Fibroblast of the aortic adventitia (primary cell): ENCODE data around the gene CXorf65. TPM values are rescaled to one million over a fixed set of nuclear protein-coding genes. Genes with fewer than 3 reads are reported as not detected.

Source experiments
- DNase-seq: peaks from one replicate; pipeline ENCODE4 v3.0.0-alpha.2; 2010; ENCODE audit warnings: low read depth
- H3K4me3 ChIP-seq: 2 replicates; pipeline ENCODE4 v1.5.1; 2011; ENCODE audit warnings: low read depth, mild to moderate bottlenecking, control low read depth, low read length, moderate library complexity
- total RNA-seq: library from RNA; depleted of rRNA; stranded (reverse); fragments of >200 nt; gene quantifications from 2 replicates; pipeline ENCODE4 v1.2.3, GENCODE V29; 2012; ENCODE audit warnings: low replicate concordance
- TF ChIP-seq, protein P1 (sequence below): IDR thresholded peaks from 2 replicates; pipeline ENCODE4 v1.5.1; 2011; ENCODE audit warnings: mild to moderate bottlenecking, low read length, control low read depth, inconsistent platforms; ENCODE audit not compliant: insufficient read depth

Gene CXorf65
- total RNA-seq, 1 donor: not detected

GRCh38 chrX:71107762-71108360, 1.3 kb upstream of the CXorf65 start:
- DNase-seq: no peak
- TF ChIP-seq, protein P1, sequence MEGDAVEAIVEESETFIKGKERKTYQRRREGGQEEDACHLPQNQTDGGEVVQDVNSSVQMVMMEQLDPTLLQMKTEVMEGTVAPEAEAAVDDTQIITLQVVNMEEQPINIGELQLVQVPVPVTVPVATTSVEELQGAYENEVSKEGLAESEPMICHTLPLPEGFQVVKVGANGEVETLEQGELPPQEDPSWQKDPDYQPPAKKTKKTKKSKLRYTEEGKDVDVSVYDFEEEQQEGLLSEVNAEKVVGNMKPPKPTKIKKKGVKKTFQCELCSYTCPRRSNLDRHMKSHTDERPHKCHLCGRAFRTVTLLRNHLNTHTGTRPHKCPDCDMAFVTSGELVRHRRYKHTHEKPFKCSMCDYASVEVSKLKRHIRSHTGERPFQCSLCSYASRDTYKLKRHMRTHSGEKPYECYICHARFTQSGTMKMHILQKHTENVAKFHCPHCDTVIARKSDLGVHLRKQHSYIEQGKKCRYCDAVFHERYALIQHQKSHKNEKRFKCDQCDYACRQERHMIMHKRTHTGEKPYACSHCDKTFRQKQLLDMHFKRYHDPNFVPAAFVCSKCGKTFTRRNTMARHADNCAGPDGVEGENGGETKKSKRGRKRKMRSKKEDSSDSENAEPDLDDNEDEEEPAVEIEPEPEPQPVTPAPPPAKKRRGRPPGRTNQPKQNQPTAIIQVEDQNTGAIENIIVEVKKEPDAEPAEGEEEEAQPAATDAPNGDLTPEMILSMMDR: no peak
- H3K4me3 ChIP-seq: no peak overlapping the region

DNA sequence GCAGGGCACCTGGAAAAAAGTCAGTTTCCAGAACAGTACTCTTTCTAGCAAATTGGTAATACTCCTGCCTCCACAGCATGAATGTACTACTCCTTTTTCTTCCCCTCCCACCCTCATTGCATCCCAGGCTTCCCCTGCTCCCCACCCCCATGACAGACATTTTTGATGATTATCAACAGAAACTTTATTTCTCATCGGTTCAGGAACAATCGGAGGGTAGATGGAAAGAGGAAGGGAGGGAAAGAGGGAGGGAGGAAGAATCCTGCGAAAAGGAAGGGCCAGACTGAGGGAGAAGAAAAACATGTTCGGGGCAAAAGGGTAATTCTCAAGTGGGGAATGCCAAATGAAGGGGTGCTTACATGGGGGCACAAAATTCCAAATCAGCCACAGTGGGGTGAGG, 705 bp upstream of the CXorf65 start:
- TF ChIP-seq, protein P1: no peak
- DNase-seq: no peak

GRCh38 chrX:71105628-71106027, 912 bp downstream of the CXorf65 start:
- H3K4me3 ChIP-seq: no peak overlapping the region
- TF ChIP-seq, protein P1: no peak
- no peak for DNase-seq

More for the DNA sequence above, 705 bp upstream of the CXorf65 start:
- no peak overlapping the region for H3K4me3 ChIP-seq

GRCh38 chrX:71103110-71103983, 3.2 kb downstream of the CXorf65 start:
- H3K4me3 ChIP-seq: no peak overlapping the region
- DNase-seq: no peak
- TF ChIP-seq, protein P1: no peak

DNA sequence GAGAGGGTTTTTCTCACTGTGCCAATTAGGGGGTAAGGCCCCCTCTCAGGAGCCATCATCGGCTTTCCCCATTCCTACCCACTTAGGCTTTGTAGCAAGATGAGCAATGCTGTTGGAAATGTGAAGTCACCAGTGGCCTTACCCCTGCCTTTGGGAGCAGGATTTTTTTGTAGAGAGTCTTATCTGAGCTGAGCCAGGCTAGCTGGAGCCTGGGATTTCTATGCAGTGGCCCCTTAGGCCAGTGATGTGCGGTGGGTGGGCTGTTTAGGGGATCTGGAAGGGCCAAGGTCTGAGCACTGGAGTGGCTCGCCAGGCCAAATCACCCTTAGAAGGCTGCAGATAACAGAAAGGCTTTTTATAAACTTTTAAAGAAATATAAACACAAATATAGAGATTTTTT, 4.2 kb downstream of the CXorf65 start:
- no peak overlapping the region for H3K4me3 ChIP-seq
- TF ChIP-seq, protein P1: no peak
- no peak for DNase-seq

GRCh38 chrX:71100581-71101505, 5.7 kb downstream of the CXorf65 start:
- TF ChIP-seq, protein P1: no peak
- no peak for DNase-seq
- no peak overlapping the region for H3K4me3 ChIP-seq
